ENCODE results near the gene IGFBP2. TPM values are rescaled to one million over a fixed set of nuclear protein-coding genes. Genes with fewer than 3 reads are reported as not detected.

The IGFBP2 gene
- total and polyA plus RNA-seq, 8 donors = 28.2 to 133 (median 111) TPM

- H3K9me3 ChIP-seq = no peaks in the 10 kb centered on the region
- ATAC-seq = no peak
- intact Hi-C loops (cut with DNase I) = loop anchor here in 1 of 2 donors (5.0 kb wide), 1 partner anchor 831 kb away; no protein-coding TSS in a partner anchor
- no peaks in the 10 kb centered on the region for H3K36me3 ChIP-seq
- H3K4me1 ChIP-seq = peaks cover 5 to 7% of the 10 kb centered on the region in 2 donors
- H3K4me3 ChIP-seq = no peak overlapping the region
- DNase-seq = no peak
- peaks cover 0 to 8% of the 10 kb centered on the region in 2 donors for H3K27me3 ChIP-seq
- TF ChIP-seq CTCF (IDR thresholded peaks at IDR 0.05) = no peak
- H3K27ac ChIP-seq = no peak overlapping the region
Observed at GRCh38 chr2:216680951-216681629, 47.9 kb downstream of the IGFBP2 start.

DNA sequence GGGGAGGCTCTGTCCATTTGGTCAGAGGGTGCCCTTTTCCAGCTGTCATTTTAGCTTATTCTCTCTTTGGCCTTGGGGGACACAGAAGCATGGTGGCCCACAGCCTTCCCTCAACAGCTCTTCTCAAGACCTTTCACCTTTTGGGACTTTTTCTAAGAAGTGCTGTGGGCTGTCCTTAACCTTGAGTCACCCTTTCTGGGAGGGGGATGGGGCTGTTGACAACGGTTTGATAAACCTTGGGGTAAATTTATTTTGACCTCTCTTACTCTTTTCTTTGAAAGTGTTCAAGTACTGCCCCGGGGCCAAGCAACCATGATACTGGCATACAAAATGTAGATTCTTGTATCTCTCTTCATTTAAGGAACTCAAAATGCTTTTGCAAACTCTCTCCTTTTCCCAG, 48.5 kb downstream of the IGFBP2 start:
- no peak for TF ChIP-seq CTCF (IDR thresholded peaks at IDR 0.05)
- peaks cover 0 to 8% of the 10 kb centered on the region in 2 donors for H3K27me3 ChIP-seq
- ATAC-seq (no peak), DNase-seq (no peak)
- H3K9me3 ChIP-seq = no peaks in the 10 kb centered on the region
- no peak overlapping the region for H3K27ac ChIP-seq
- H3K4me1 ChIP-seq = peaks cover 5 to 7% of the 10 kb centered on the region in 2 donors
- no peak overlapping the region for H3K4me3 ChIP-seq
- no peaks in the 10 kb centered on the region for H3K36me3 ChIP-seq
- intact Hi-C loops (cut with DNase I) = loop anchor here in 1 of 2 donors (5.0 kb wide), 1 partner anchor 831 kb away; no protein-coding TSS in a partner anchor

GRCh38 chr2:216683846-216684245, 50.6 kb downstream of the IGFBP2 start:
- no peak for TF ChIP-seq CTCF (IDR thresholded peaks at IDR 0.05)
- H3K36me3 ChIP-seq = no peaks in the 10 kb centered on the region
- peaks cover 5 to 7% of the 10 kb centered on the region in 2 donors for H3K4me1 ChIP-seq
- no peaks in the 10 kb centered on the region for H3K9me3 ChIP-seq
- ATAC-seq (peak; percentile 61), DNase-seq (peak in 2 of 4 donors; percentile 85 to 95)
- peaks cover 0 to 21% of the 10 kb centered on the region in 2 donors for H3K27me3 ChIP-seq
- intact Hi-C loops (cut with DNase I) = loop anchor here in 1 of 2 donors (5.0 kb wide), 1 partner anchor 828 kb away; no protein-coding TSS in a partner anchor
- H3K4me3 ChIP-seq = no peak overlapping the region
- H3K27ac ChIP-seq = no peak overlapping the region

DNA sequence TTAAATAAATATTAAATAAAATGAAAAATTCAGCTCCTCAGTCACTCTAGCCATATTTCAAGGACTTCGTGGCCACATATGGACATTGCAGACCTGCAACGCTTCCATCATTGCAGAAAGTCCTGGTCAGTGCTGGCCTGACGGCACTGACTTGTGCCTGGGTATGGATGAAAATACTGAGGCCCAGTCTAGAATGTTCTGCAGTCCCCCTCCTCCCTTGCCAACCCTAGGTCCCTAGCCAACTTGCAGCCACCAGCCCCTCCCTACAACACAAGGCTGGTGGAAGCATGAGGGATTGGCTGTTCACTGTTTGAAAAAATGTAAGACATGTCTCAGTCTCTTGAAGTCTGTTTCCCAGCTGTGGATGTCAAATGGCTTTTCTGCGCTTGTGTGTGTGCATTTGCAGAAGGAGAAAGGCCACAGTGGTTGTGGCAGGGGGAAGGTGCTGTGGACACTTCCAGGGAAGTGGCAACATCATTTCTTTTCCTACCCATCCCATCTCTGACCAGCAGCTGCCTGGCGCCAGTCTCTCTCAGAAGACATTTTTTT, 52.2 kb downstream of the IGFBP2 start:
- ATAC-seq = no peak
- Histone ChIP-seq H3K4me3 (no peak overlapping the region), H3K9me3 (no peaks in the 10 kb centered on the region), H3K4me1 (peaks cover 5 to 7% of the 10 kb centered on the region in 2 donors), H3K27me3 (peaks cover 0 to 36% of the 10 kb centered on the region in 2 donors), H3K36me3 (no peaks in the 10 kb centered on the region), H3K27ac (no peak overlapping the region)
- DNase-seq = no peak
- TF ChIP-seq CTCF (IDR thresholded peaks at IDR 0.05) = no peak
- intact Hi-C loops (cut with DNase I) = no loop called here

DNA sequence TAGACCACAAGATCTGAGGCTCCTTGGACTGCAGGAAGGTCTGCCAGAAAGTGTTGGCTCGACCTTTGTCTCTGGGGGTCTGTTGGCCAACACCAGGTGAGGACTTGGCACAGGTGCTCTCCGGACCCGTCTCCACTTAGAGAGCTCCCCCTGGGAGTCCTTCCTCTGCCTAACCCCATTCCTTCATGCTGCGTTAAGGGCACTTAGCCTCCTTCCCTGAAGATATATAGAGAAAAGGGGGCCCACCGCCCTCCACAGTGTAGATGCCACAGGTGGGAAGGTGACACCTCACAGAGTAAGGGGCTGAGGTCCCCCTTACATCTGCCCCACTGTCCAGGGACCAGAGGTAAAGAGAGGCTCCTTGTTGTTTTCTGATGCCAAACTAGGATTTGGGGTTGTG, 53.9 kb downstream of the IGFBP2 start:
- H3K4me3 ChIP-seq = no peak overlapping the region
- intact Hi-C loops (cut with DNase I) = no loop called here
- H3K27me3 ChIP-seq = peaks cover 0 to 50% of the 10 kb centered on the region in 2 donors
- H3K36me3 ChIP-seq = no peaks in the 10 kb centered on the region
- TF ChIP-seq CTCF (IDR thresholded peaks at IDR 0.05) = no peak
- DNase-seq (no peak), ATAC-seq (no peak)
- H3K27ac ChIP-seq = no peak overlapping the region
- H3K9me3 ChIP-seq = no peaks in the 10 kb centered on the region
- peaks cover 5 to 14% of the 10 kb centered on the region in 2 donors for H3K4me1 ChIP-seq
